Kidney (tissue), 14 donors: ENCODE data around the gene CNOT3. TPM values are rescaled to one million over a fixed set of nuclear protein-coding genes. Genes with fewer than 3 reads are reported as not detected.

ENCODE experiments used
- DNase-seq, 5 donors: peaks; one replicate each; pipeline ENCODE4 v3.0.0-alpha.2; 2013 to 2020
- FAIRE-seq: peaks from 2 replicates; lab custom pipeline; 2012; peaks lifted over from hg19 to GRCh38; lab: Jason Lieb, UNC
- H3K27ac ChIP-seq, 2 donors: one replicate each; pipeline ENCODE4 v1.7.0; 2013; ENCODE audit warnings: low read depth in 2 of 2, low read length in 2 of 2, inconsistent platforms in 1 of 2
- H3K27me3 ChIP-seq: one replicate; pipeline ENCODE4 v1.7.1; 2013; ENCODE audit warnings: low read length, inconsistent platforms; ENCODE audit not compliant: control insufficient read depth, insufficient read depth
- H3K36me3 ChIP-seq, 3 donors: one replicate each; pipeline versions ENCODE4 v1.7.0 to v1.7.1; 2013; ENCODE audit warnings: low read length in 3 of 3, control low read depth in 1 of 3, inconsistent platforms in 1 of 3; ENCODE audit not compliant: insufficient read depth in 3 of 3, control insufficient read depth in 2 of 3
- H3K4me1 ChIP-seq, 3 donors: one replicate each; pipeline versions ENCODE4 v1.7.0 to v1.7.1; 2013; ENCODE audit warnings: low read length in 3 of 3, inconsistent platforms in 1 of 3, low read depth in 1 of 3; ENCODE audit not compliant: control insufficient read depth in 2 of 3, insufficient read depth in 2 of 3
- H3K4me3 ChIP-seq, 3 donors: one replicate each; pipeline versions ENCODE4 v1.7.0 to v1.8.1; 2013; ENCODE audit warnings: low read length in 3 of 3, control low read depth in 1 of 3, inconsistent platforms in 1 of 3
- H3K9ac ChIP-seq, 3 donors: one replicate each; pipeline versions ENCODE4 v1.7.0 to v1.7.1; 2013; ENCODE audit warnings: low read length in 3 of 3, control low read depth in 1 of 3, inconsistent platforms in 1 of 3
- H3K9me3 ChIP-seq, 3 donors: one replicate each; pipeline versions ENCODE4 v1.7.0 to v1.7.1; 2013; ENCODE audit warnings: low read length in 3 of 3, control low read depth in 1 of 3, inconsistent platforms in 1 of 3; ENCODE audit not compliant: control insufficient read depth in 2 of 3, insufficient read depth in 1 of 3
- CTCF ChIP-seq: IDR thresholded peaks from 3 replicates; pipeline ENCODE4 v1.5.1; 2012; ENCODE audit warnings: mild to moderate bottlenecking, moderate library complexity, borderline replicate concordance; ENCODE audit not compliant: insufficient read depth; ENCODE audit errors: extremely low read depth
- intact Hi-C: fragments of 100-400 bp; cut with DNase I; formaldehyde crosslinking; loops from one replicate; pipeline ENCODE4 v1.11.1; 2022
- polyA plus RNA-seq: library from polyadenylated mRNA; stranded (reverse); fragments of 350-450 nt; fragmentation: Illumina TruSeq; extraction: RNeasy Lipid Tissue Mini Kit (QIAGEN cat#74804); gene quantifications from one replicate; pipeline ENCODE4 v1.2.3, GENCODE V29; 2014; ENCODE audit warnings: low read depth, low replicate concordance; ENCODE audit not compliant: insufficient read depth
- total RNA-seq: library from RNA; stranded (reverse); fragmentation: NEBNext Ultra II Directional; extraction: Animal tissue kit (Norgen Biotek cat#: 25700); gene quantifications from one replicate; pipeline ENCODE4 v1.2.1, GENCODE V29; 2021
- donor health status: control.
- donor health status: control.
- donor health status: control.
- donor health status: control.
- donor health status: control.
- donor health status: DM: yes; HTN: yes; CAD: no.
- donor health status: Normal renal cell carcinoma (clear cell type).

CNOT3 gene
- total and polyA plus RNA-seq, 2 donors from 2014 or later, result 30.8 to 38.1 TPM

- no peak for TF ChIP-seq CTCF
- Histone ChIP-seq H3K4me1 (peaks cover 0 to 21% (median 8%) of the 10 kb centered on the region in 3 donors), H3K9ac (no peak overlapping the region), H3K9me3 (no peaks in the 10 kb centered on the region), H3K36me3 (peaks cover 4 to 43% (median 29%) of the 10 kb centered on the region in 3 donors), H3K27ac (no peak overlapping the region), H3K4me3 (no peak overlapping the region), H3K27me3 (no peaks in the 10 kb centered on the region)
- FAIRE-seq (no peak), DNase-seq (no peak)
- intact Hi-C loops, result no loop called here
Measured at GRCh38 chr19:54156490-54156889, 18.9 kb downstream of the CNOT3 start.

DNA sequence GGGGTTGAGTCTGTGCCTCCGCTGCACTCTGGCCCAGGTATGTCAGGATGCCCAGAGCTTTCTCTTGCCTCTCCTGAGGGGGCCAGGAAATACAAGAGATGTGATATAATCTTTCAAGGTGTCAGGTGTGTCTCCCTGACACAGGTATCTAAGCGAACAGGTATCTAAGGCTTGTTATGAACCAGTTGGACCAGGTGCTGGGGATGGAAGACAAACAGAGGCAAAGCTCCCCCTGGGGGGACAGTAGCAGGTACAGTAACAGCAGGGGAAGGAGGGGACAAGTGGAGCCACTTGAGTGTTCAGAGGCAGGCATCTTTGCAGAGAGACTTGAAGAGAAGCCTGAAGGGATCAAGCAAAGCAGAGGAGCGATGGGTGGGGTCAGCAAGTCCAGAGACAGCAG is 19.4 kb downstream of the CNOT3 start:
- peaks cover 0 to 21% (median 8%) of the 10 kb centered on the region in 3 donors for H3K4me1 ChIP-seq
- H3K4me3 ChIP-seq, result no peak overlapping the region
- no peaks in the 10 kb centered on the region for H3K27me3 ChIP-seq
- TF ChIP-seq CTCF, result no peak
- H3K27ac ChIP-seq, result no peak overlapping the region
- DNase-seq (no peak), FAIRE-seq (no peak)
- H3K9me3 ChIP-seq, result no peaks in the 10 kb centered on the region
- intact Hi-C loops, result no loop called here
- H3K36me3 ChIP-seq, result peaks cover 4 to 38% (median 24%) of the 10 kb centered on the region in 3 donors
- H3K9ac ChIP-seq, result no peak overlapping the region

DNA sequence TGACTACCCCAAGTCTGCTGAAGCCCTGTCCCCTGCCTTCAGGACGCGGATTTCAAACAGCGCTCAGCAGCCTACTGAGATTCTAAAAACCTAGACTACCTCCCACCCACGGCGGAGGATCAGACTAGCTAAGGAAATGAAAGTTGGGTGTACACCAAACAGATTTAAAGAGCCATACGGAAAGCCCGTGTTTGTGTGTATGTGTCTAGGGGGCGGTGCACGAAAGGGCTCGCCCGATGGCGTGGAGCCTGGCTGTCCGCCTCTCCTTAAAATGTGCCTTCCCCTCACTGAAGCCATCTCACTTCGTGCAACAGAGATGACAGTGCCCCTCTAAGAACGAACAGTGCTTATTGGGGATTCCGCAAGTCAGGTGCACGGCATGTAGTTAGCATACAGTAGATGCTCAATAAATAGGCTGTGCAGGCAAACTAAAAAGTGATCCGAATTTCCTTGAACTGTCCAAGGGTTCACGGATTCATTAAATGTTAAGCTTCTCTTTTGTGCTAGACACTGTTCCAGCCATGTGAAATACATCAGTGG is 21.3 kb downstream of the CNOT3 start:
- peak overlapping the region; percentile 64 to 88 (median 67) for H3K9ac ChIP-seq
- peaks cover 4 to 27% (median 15%) of the 10 kb centered on the region in 3 donors for H3K36me3 ChIP-seq
- peaks cover 0 to 25% (median 13%) of the 10 kb centered on the region in 3 donors for H3K4me1 ChIP-seq
- no peak for TF ChIP-seq CTCF
- FAIRE-seq, result no peak
- peak overlapping the region; percentile 73 to 97 (median 96) for H3K4me3 ChIP-seq
- H3K27me3 ChIP-seq, result no peaks in the 10 kb centered on the region
- intact Hi-C loops, result no loop called here
- H3K9me3 ChIP-seq, result no peaks in the 10 kb centered on the region
- H3K27ac ChIP-seq, result peak overlapping the region; percentile 97
- peak in 1 of 5 donors; percentile 13 for DNase-seq
